Hematopoietic multipotent progenitor cell treated with erythropoietin and hydrocortisone succinate and interleukin-3 and kit ligand, for 17 days (in vitro differentiated cells): ENCODE results near the gene GTF3C1.
"Not testable (repeated sequence)": the region's sequence is repeated elsewhere in the genome, so short reads cannot be mapped to it uniquely, and the experiment has no call there.

Source experiments
- DNase-seq: peaks from one replicate; pipeline ENCODE4 v3.0.0-alpha.2; 2015; ENCODE audit warnings: low spot score

GTF3C1 gene

GRCh38 chr16:27444015-27444414 lies 105.7 kb downstream of the GTF3C1 start:
- no peak for DNase-seq

GRCh38 chr16:27441998-27442397 lies 107.7 kb downstream of the GTF3C1 start:
- DNase-seq = no peak

- no peak for DNase-seq
Measured at GRCh38 chr16:27441276-27441675, 108.4 kb downstream of the GTF3C1 start.

GRCh38 chr16:27439271-27440018 lies 110.3 kb downstream of the GTF3C1 start:
- no peak for DNase-seq

GRCh38 chr16:27437946-27438345 lies 111.8 kb downstream of the GTF3C1 start:
- DNase-seq = no peak

- DNase-seq = no peak
Measured at GRCh38 chr16:27436921-27437650, 112.6 kb downstream of the GTF3C1 start.

GRCh38 chr16:27436065-27436464 lies 113.6 kb downstream of the GTF3C1 start:
- no peak for DNase-seq

GRCh38 chr16:27435146-27435545 lies 114.6 kb downstream of the GTF3C1 start:
- DNase-seq = not testable (repeated sequence)

GRCh38 chr16:27434141-27435051 lies 115.3 kb downstream of the GTF3C1 start:
- DNase-seq = no peak

GRCh38 chr16:27433636-27434035 lies 116.1 kb downstream of the GTF3C1 start:
- DNase-seq = no peak

- DNase-seq = not testable (repeated sequence)
Measured at GRCh38 chr16:27433191-27433590, 116.5 kb downstream of the GTF3C1 start.

- no peak for DNase-seq
Measured at GRCh38 chr16:27432558-27432957, 117.2 kb downstream of the GTF3C1 start.

GRCh38 chr16:27431773-27432532 lies 117.8 kb downstream of the GTF3C1 start:
- no peak for DNase-seq

- DNase-seq = no peak
Measured at GRCh38 chr16:27430923-27431484, 118.7 kb downstream of the GTF3C1 start.

- DNase-seq = no peak
Measured at GRCh38 chr16:27430512-27430911, 119.2 kb downstream of the GTF3C1 start.

GRCh38 chr16:27429981-27430441 lies 119.7 kb downstream of the GTF3C1 start:
- DNase-seq = no peak

- DNase-seq = no peak
Measured at GRCh38 chr16:27429330-27429871, 120.3 kb downstream of the GTF3C1 start.

- no peak for DNase-seq
Measured at GRCh38 chr16:27428026-27428785, 121.5 kb downstream of the GTF3C1 start.

GRCh38 chr16:27427538-27427937 lies 122.2 kb downstream of the GTF3C1 start:
- no peak for DNase-seq
